A549 (cell line): ENCODE data around the gene VAMP5. TPM values are rescaled to one million over a fixed set of nuclear protein-coding genes. Genes with fewer than 3 reads are reported as not detected.

Experiments
- ATAC-seq, 2 experiments: fragments of 200-7000 bp in 1 of 2; fragments of >200 bp in 1 of 2; cut with Nextera tagmentation in 1 of 2; cut with Tn5 transposase in 1 of 2; 3 replicates each; pipeline versions ENCODE4 v1.8.0 to v1.9.1; 2018 to 2020; ENCODE audit warnings: mild to moderate bottlenecking in 1 of 2, moderate library complexity in 1 of 2
- CTCF ChIA-PET: fragments of 300-600 bp; sonication (Branson Sonifier 250); formaldehyde crosslinking; extraction: SDS; loops from one replicate; lab custom pipeline; 2021; ENCODE audit warnings: antibody characterized with exemption, inconsistent platforms; lab: Yijun Ruan, JAX
- POLR2A ChIA-PET: fragments of 350-600 bp; formaldehyde crosslinking; extraction: SDS; loops from one replicate; lab custom pipeline; 2021; ENCODE audit warnings: antibody characterized with exemption, inconsistent platforms; lab: Yijun Ruan, JAX
- DNase-seq, 2 experiments: peaks; one replicate each; pipeline versions ENCODE4 v3.0.0 to v3.0.0-alpha.2; 2011 to 2016; ENCODE audit warnings: low read depth in 1 of 2, low spot score in 1 of 2
- FAIRE-seq: peaks from 2 replicates; lab custom pipeline; 2011; peaks lifted over from hg19 to GRCh38; lab: Jason Lieb, UNC
- H3K27ac ChIP-seq, 2 experiments: fragments of >200 bp; sonication (Bioruptor Twin); formaldehyde crosslinking; 3 replicates each; pipeline ENCODE4 v1.5.1; 2016 to 2017
- H3K4me1 ChIP-seq: fragments of >200 bp; sonication (Bioruptor Twin); formaldehyde crosslinking; 3 replicates; pipeline ENCODE4 v1.6.1; 2016
- H3K4me2 ChIP-seq: fragments of >200 bp; sonication (Bioruptor Twin); formaldehyde crosslinking; 3 replicates; pipeline ENCODE4 v1.6.1; 2016
- H3K4me3 ChIP-seq: fragments of >200 bp; sonication (Bioruptor Twin); formaldehyde crosslinking; 3 replicates; pipeline ENCODE4 v1.5.1; 2016
- H3K9me3 ChIP-seq: fragments of >200 bp; sonication (Bioruptor Twin); formaldehyde crosslinking; 3 replicates; pipeline ENCODE4 v1.6.1; 2016
- CBX2 ChIP-seq: fragments of 200-600 bp; sonication (generic); IDR thresholded peaks from 2 replicates; pipeline ENCODE4 v1.6.1; 2016; ENCODE audit warnings: low read depth, mild to moderate bottlenecking, borderline replicate concordance
- CEBPB ChIP-seq, 2 experiments: fragments of >200 bp in 1 of 2; sonication (Bioruptor Twin) in 1 of 2; formaldehyde crosslinking in 1 of 2; IDR thresholded peaks; 2 replicates each; pipeline ENCODE4 v1.6.1; 2012 to 2016
- CHD2 ChIP-seq: fragments of 150-350 bp; IDR thresholded peaks from 2 replicates; pipeline ENCODE4 v1.6.1; 2014; ENCODE audit warnings: low read length; ENCODE audit not compliant: partially characterized antibody
- EHF ChIP-seq: fragments of 250-450 bp; sonication (Bioruptor Pico); IDR thresholded peaks from 2 replicates; pipeline ENCODE4 v1.5.0; 2020; ENCODE audit warnings: mild to moderate bottlenecking
- FOSL2 ChIP-seq, 2 experiments: fragments of 450-650 bp in 1 of 2; fragments of >200 bp in 1 of 2; sonication (Bioruptor Twin) in 1 of 2; formaldehyde crosslinking; IDR thresholded peaks; 2 replicates each; pipeline versions ENCODE4 v1.5.0 to v1.6.1; 2016 to 2020; ENCODE audit warnings: mild to moderate bottlenecking in 1 of 2, moderate library complexity in 1 of 2
- GATA3 ChIP-seq: IDR thresholded peaks from 2 replicates; pipeline ENCODE4 v1.6.1; 2012; ENCODE audit warnings: borderline replicate concordance
- HOXB13 ChIP-seq: fragments of 250-450 bp; sonication (Bioruptor Pico); IDR thresholded peaks from 2 replicates; pipeline ENCODE4 v1.5.0; 2020; ENCODE audit warnings: low read depth, mild to moderate bottlenecking, moderate library complexity
- JUNB ChIP-seq: fragments of >200 bp; sonication (Bioruptor Twin); formaldehyde crosslinking; IDR thresholded peaks from 2 replicates; pipeline ENCODE4 v1.6.1; 2016
- NFE2L2 ChIP-seq: fragments of 150-350 bp; conservative IDR thresholded peaks from 2 replicates; pipeline ENCODE4 v1.6.1; 2014; ENCODE audit warnings: low read length
- NPAS2 ChIP-seq: fragments of 250-450 bp; sonication (Bioruptor Pico); IDR thresholded peaks from 2 replicates; pipeline ENCODE4 v1.8.0; 2022; ENCODE audit warnings: mild to moderate bottlenecking, moderate library complexity, borderline replicate concordance
- PHF8 ChIP-seq: fragments of 200-600 bp; sonication (generic); IDR thresholded peaks from 2 replicates; pipeline ENCODE4 v1.6.1; 2016; ENCODE audit warnings: low read depth, mild to moderate bottlenecking, antibody characterized with exemption, moderate library complexity, borderline replicate concordance
- POLR2A ChIP-seq: IDR thresholded peaks from 2 replicates; pipeline ENCODE4 v1.6.1; 2012; ENCODE audit warnings: mild to moderate bottlenecking, low read length
- SREBF2 ChIP-seq: fragments of 450-650 bp; IDR thresholded peaks from 2 replicates; pipeline ENCODE4 v1.6.1; 2014; ENCODE audit warnings: mild to moderate bottlenecking, moderate library complexity
- TFCP2L1 ChIP-seq: fragments of 250-450 bp; sonication (Bioruptor Pico); IDR thresholded peaks from 2 replicates; pipeline ENCODE4 v1.5.0; 2021; ENCODE audit warnings: mild to moderate bottlenecking
- TP53 ChIP-seq: fragments of 250-450 bp; sonication (Bioruptor Pico); IDR thresholded peaks from 2 replicates; pipeline ENCODE4 v1.5.0; 2021; ENCODE audit warnings: mild to moderate bottlenecking, moderate library complexity
- ZSCAN20 ChIP-seq: fragments of 250-450 bp; sonication (Bioruptor Pico); IDR thresholded peaks from 2 replicates; pipeline ENCODE4 v1.8.0; 2022; ENCODE audit warnings: mild to moderate bottlenecking, moderate library complexity
- WGBS: methylation state at CpG from one replicate; pipeline ENCODE4 v1.1.6; 2017; ENCODE audit errors: missing lambda C conversion rate; 5-methylcytosine and 5-hydroxymethylcytosine counted together
- polyA plus RNA-seq, 4 experiments: library from polyadenylated mRNA; depleted of rRNA in 3 of 4; stranded (reverse); fragments of >200 nt; fragmentation: RNase III in 1 of 4; extraction: RNeasy Plus Mini Kit Qiagen cat#74134 plus additional on column Dnase treatment in 1 of 4; gene quantifications; 2 replicates in 3 of 4; 3 replicates in 1 of 4; pipeline ENCODE4 v1.2.3, GENCODE V29; 2011 to 2017
- TF ChIP-seq, protein P1 (sequence below): IDR thresholded peaks from 2 replicates; pipeline ENCODE4 v1.6.1; 2012
- TF ChIP-seq, protein P2 (sequence below): fragments of 450-650 bp; IDR thresholded peaks from 2 replicates; pipeline ENCODE4 v1.6.1; 2014; ENCODE audit warnings: antibody characterized with exemption

Gene VAMP5
- polyA plus RNA-seq, 2 of the 4 experiments (the other 2 are of a cell fraction): 0.16 TPM; not detected in 1

DNA sequence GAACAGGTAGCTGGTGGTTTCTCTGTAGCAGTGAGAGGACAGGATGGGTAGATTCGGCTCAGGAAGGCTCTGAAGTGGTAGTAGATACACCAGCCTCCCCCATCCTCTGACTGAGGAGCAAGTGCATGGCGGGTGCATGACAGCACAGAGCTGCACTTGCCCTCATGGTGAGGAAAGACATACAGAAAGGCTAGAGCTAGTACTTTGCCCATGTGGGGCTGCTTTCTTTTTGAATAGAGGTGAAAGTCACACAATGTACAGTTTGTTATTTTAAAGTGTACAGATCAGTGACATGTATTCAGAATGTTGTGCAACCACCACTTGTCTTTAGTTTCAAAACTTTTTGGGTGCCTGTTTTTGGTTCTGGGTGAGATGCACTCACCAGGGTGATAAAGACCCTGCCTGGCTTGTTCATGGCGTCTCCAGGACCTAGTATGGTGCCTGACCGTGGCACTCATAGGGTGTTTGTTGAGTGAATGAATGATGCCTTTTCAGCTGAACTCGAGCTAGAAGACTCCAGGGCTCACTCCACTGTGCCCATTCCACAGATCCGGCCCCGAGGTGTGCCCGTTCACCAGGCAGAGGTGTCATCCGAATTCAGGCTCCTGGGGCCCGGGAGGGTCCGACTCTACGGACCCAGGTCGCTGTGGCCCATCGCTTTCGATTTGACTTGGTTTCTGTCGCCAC is 421 bp upstream of the VAMP5 start:
- FAIRE-seq (no peak), DNase-seq (no peak), ATAC-seq (no peak)
- H3K9me3 ChIP-seq: no peaks in the 10 kb centered on the region
- ChIA-PET POLR2A (interaction anchor here (0.9 to 1.6 kb wide), 2 partner anchors 11 to 21 kb away, joined by 3 to 5 read pairs; partner anchors contain the start of gene RNF181), CTCF (interaction anchor here (0.6 to 1.3 kb wide), 5 partner anchors 22 to 230 kb away, joined by 3 read pairs; no protein-coding TSS in a partner anchor)
- 90% methylated on average over 16 of the region's 16 CpGs for WGBS
- H3K27ac ChIP-seq: peak overlapping the region in 1 of 2 experiments; percentile 83; a peak in 2 of 6 replicates
- no peak overlapping the region for H3K4me2 ChIP-seq
- no peak overlapping the region for H3K4me3 ChIP-seq
- no peak for TF ChIP-seq TFCP2L1 (CRISPR knock-in tag)
- no peak for TF ChIP-seq POLR2A
- TF ChIP-seq TP53 (CRISPR knock-in tag): no peak
- TF ChIP-seq CEBPB (IDR thresholded peaks at IDR 0.05): peak in 1 of 2 experiments; percentile 26; a peak in 2 of 4 replicates
- TF ChIP-seq, protein P1, sequence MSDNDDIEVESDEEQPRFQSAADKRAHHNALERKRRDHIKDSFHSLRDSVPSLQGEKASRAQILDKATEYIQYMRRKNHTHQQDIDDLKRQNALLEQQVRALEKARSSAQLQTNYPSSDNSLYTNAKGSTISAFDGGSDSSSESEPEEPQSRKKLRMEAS: no peak
- TF ChIP-seq CBX2: no peak
- no peak for TF ChIP-seq EHF (CRISPR knock-in tag)
- H3K4me1 ChIP-seq: peaks cover 19% of the 10 kb centered on the region

DNA sequence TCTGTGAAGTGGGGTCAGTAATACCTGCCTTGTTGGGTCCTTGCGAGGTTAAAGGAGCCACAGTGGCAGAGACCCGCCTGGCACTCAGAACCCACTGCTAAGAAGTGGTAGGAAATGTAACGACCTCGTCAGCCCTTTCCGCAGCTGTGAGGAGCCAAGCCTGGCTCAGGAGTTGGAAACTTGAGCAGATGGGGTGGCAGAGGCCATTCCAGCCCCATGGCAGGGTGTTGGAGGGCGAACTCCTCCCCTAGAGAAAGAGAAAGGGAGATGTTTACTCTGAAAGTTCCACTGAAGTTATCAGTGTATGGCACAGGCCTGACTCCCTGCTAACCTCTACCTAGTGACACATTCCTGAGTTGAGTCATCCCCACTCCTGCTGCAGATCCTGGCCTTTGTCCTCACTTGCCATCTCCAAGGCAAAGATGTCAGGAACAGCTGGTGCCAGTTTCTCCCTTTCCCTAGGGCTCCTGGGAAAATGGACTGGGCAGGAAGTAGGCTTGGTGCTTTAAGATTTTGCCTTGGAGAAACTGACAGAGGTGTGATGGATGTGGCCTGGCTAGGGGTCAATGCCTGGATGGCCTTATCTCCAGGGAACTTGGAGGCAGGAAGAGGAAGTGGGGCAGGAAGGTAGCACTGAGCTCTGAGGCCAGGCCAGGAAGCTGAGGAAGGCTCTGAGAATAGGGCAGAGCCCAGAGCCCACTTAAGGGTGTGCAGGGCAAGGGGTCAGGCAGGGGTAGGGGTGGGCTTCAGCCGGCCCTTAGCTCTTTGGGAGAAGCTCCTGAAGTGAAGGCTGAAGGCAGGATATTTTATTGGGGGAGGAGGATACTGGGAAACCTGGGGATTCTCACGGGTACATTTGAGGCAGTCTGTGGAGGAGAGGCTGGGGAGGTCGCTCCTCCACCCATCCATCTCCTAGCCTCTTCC is 888 bp downstream of the VAMP5 start:
- Histone ChIP-seq H3K9me3 (no peaks in the 10 kb centered on the region), H3K27ac (peak overlapping the region; percentile 68 to 83), H3K4me1 (peaks cover 19% of the 10 kb centered on the region)
- ATAC-seq (peak; percentile 79 to 83), DNase-seq (peak; percentile 62 to 72), FAIRE-seq (no peak)
- 83% methylated on average over 9 of the region's 9 CpGs for WGBS
- CTCF ChIA-PET: interaction anchor here (0.6 to 1.3 kb wide), 6 partner anchors 9 to 96 kb away, joined by 3 to 5 read pairs (median 3); no protein-coding TSS in a partner anchor
- POLR2A ChIA-PET: interaction anchor here (1.2 to 1.6 kb wide), 2 partner anchors 10 kb away, joined by 5 to 8 read pairs; partner anchors contain the start of gene RNF181
- TF ChIP-seq NFE2L2: no peak
- TF ChIP-seq ZSCAN20 (CRISPR knock-in tag): no peak
- no peak for TF ChIP-seq PHF8
- peak; percentile 45; the same call in 1 of the 2 replicates for TF ChIP-seq FOSL2 (IDR thresholded peaks at IDR 0.05)
- TF ChIP-seq FOSL2 (CRISPR knock-in tag; IDR thresholded peaks at IDR 0.05): peak; percentile 58
- TF ChIP-seq GATA3: peak; percentile 33; the same call in 1 of the 2 replicates
- TF ChIP-seq, protein P2, sequence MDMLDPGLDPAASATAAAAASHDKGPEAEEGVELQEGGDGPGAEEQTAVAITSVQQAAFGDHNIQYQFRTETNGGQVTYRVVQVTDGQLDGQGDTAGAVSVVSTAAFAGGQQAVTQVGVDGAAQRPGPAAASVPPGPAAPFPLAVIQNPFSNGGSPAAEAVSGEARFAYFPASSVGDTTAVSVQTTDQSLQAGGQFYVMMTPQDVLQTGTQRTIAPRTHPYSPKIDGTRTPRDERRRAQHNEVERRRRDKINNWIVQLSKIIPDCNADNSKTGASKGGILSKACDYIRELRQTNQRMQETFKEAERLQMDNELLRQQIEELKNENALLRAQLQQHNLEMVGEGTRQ: no peak
- no peak for TF ChIP-seq NPAS2 (CRISPR knock-in tag)
- no peak for TF ChIP-seq SREBF2
- no peak for TF ChIP-seq HOXB13
- TF ChIP-seq TFCP2L1 (CRISPR knock-in tag): no peak
- TF ChIP-seq, all 56 proteins: peak for 2
- Histone ChIP-seq H3K4me2 (peak overlapping the region; percentile 44), H3K4me3 (no peak overlapping the region)

DNA sequence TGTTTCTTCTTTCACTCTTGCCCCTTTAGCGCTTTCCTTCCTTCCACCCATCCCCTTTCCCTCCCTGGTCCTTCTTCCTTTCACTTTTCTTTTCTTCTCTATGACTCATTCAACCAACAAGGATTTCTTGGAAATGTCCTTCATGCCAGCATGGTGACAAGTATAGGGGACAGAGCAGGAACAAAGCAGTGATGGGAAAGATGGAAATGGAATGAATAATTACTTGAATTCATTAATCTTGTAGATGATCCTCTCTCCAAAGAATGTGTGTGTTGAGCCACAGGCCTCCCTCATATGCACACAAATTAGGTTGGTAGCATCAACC is 1.5 kb downstream of the VAMP5 start:
- Histone ChIP-seq H3K4me3 (no peak overlapping the region), H3K4me1 (peaks cover 19% of the 10 kb centered on the region), H3K4me2 (peak overlapping the region; percentile 44)
- 93% methylated on average over 1 of the region's 1 CpG for WGBS
- 0 out of 6 replicates have a peak, but pooled peaks of 1 of the 2 experiments have one; percentile 6 for ATAC-seq
- CTCF ChIA-PET: interaction anchor here (0.6 to 1.3 kb wide), 5 partner anchors 8 to 96 kb away, joined by 3 to 5 read pairs (median 3); no protein-coding TSS in a partner anchor
- no peak for TF ChIP-seq PHF8
- TF ChIP-seq JUNB: no peak
- no peak for TF ChIP-seq FOSL2 (IDR thresholded peaks at IDR 0.05)
- peak; percentile 75 for TF ChIP-seq FOSL2 (CRISPR knock-in tag; IDR thresholded peaks at IDR 0.05)
- TF ChIP-seq CHD2: no peak
- TF ChIP-seq, all 56 proteins: peak for 1
- FAIRE-seq (no peak), DNase-seq (no peak)
- H3K27ac ChIP-seq: peak overlapping the region; percentile 68 to 83
- H3K9me3 ChIP-seq: no peaks in the 10 kb centered on the region
- POLR2A ChIA-PET: interaction anchor here (1.2 kb wide), 1 partner anchor 10 kb away, joined by 8 read pairs; the partner anchor contains the start of gene RNF181
